ENCODE measurements around the gene DDX59. TPM values are rescaled to one million over a fixed set of nuclear protein-coding genes. Genes with fewer than 3 reads are reported as not detected.

The DDX59 gene
- total RNA-seq (2021; ENCODE audit: unreplicated experiment) (16.0 TPM), Bru-seq, nascent RNA (percentile 73 among the genes with signal in this experiment), BruChase-seq, experiment 1, labeled RNA remaining after a 6-hour chase (percentile 65 among the genes with signal in this experiment), BruChase-seq, experiment 2, labeled RNA remaining after a 2-hour chase (percentile 64 among the genes with signal in this experiment)
- 11.5 and 13.5 TPM in 2 replicates for polyA plus RNA-seq (2012)
- long read RNA-seq, transcript DDX59-201 (8 exons, 2,289 nt), result major isoform, 16 of 40 reads
- long read RNA-seq, partial matches to known transcripts, result 2 of 40 reads
- long read RNA-seq, other reads (novel, unspliced or antisense), result 22 of 40 reads

DNA sequence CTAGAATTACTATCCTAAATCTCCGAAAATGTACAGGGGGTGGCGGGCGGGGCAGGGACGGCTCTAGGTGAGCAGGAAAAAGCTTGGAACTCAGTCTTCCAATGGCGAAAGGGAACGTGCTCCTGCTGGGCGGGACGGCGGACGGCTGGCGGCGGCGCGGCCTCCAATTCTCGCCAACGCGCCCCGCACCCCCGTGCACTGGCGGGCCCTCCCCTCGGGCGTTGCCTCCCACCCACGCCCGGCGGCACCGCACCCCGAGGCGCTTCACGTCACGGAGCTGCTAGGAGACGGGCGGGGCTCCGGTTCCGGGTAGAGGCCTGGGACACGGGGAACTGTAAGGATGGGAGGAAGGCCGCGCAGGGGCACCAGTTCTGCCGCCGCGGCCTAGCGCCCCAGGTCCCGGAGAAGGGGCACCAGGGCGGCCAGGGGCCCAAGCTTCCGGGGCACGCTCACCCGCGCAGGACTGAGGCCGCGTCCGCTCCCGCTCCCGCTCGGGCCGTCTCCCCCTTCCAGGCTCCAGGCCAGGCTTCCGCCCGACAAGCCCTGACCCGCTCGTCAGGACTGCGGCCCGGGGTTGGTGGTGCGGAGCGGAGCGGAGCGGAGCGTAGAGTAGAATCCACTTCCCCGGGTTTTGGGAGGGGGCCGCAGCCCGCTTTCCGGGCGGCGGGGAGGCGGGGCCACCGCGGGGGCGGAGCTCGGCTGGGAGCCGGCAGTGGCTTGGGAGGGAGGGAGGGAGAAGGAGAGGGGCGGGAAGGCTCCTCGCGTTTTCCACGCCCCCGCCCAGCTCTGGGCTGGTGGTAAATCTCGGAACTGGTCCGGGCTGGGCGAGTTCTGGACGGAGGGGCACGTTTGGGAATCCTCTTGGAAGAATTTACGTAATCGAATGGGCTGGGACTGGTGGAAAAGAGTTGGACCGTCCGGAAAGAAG, at the start of gene DDX59:
DDX59 (minus strand) TSS at position 594 of the 928 bp plus-strand sequence. CDS start 3,167 bp downstream, outside the sequence.
- ChIA-PET RAD21 (ENCODE audit: low non-redundant PET in 1 of 2, low total read pairs in 2 of 2, uncharacterized antibody in 2 of 2, unreplicated experiment in 2 of 2) (interaction anchor here (1.2 to 1.4 kb wide), 3 partner anchors 47 to 49 kb away, joined by 3 to 8 read pairs (median 4); partner anchors contain the start of gene KIF14 (in 2 of the 2)), POLR2A (interaction anchor here (0.7 to 2.6 kb wide), 21 partner anchors 9 to 444 kb away, joined by 3 to 20 read pairs (median 4); partner anchors contain the start of genes CAMSAP2 and KIF14), CTCF (interaction anchor here (1.7 to 2.2 kb wide), 2 partner anchors 48 to 111 kb away, joined by 5 to 19 read pairs; no protein-coding TSS in a partner anchor)
- ATAC-seq (peak; percentile 83), DNase-seq (ENCODE audit: low read depth, low spot score) (peak; percentile 95)
- no peak within 1 kb of the TSS for H2AFZ ChIP-seq (ENCODE audit: low read depth, low read length, poor library complexity, severe bottlenecking)
- H3K79me2 ChIP-seq (ENCODE audit: insufficient read depth, low read length), result peaks cover 7% of the 10 kb centered on the region
- H3K27ac ChIP-seq (ENCODE audit: low read depth, low read length), result peak within 1 kb of the TSS; percentile 100
- peak within 1 kb of the TSS; percentile 98 for H3K9ac ChIP-seq (ENCODE audit: low read length)
- no peaks in the 10 kb centered on the region for H4K20me1 ChIP-seq (ENCODE audit: insufficient read depth)
- no TSS peak for BruUV-seq (replicated peaks)
- peak within 1 kb of the TSS; percentile 92 for H3K4me2 ChIP-seq (ENCODE audit: low read length)
- peaks cover 10 to 23% of the 10 kb centered on the region in 2 experiments for H3K4me1 ChIP-seq (ENCODE audit: control insufficient read depth in 1 of 2, insufficient read depth in 2 of 2, low read length in 2 of 2)
- no peaks in the 10 kb centered on the region for H3K9me3 ChIP-seq (ENCODE audit: control insufficient read depth in 1 of 2, insufficient read depth in 1 of 2, low read depth in 1 of 2, low read length in 2 of 2)
- intact Hi-C loops (cut with micrococcal nuclease), result loop anchor here (1.0 to 2.0 kb wide), 2 partner anchors 29 to 48 kb away; no protein-coding TSS in a partner anchor
- H3K27me3 ChIP-seq (ENCODE audit: insufficient read depth, low read length), result no peaks in the 10 kb centered on the region
- no peaks in the 10 kb centered on the region for H3K9me2 ChIP-seq (ENCODE audit: insufficient read depth)
- H3K4me3 ChIP-seq (replicated peaks in 1 of 2; ENCODE audit: low read depth in 1 of 2, low read length in 2 of 2), result peak within 1 kb of the TSS; percentile 68 to 79
- H3K36me3 ChIP-seq (ENCODE audit: control insufficient read depth in 1 of 2, insufficient read depth in 2 of 2, low read length in 2 of 2), result no peaks in the 10 kb centered on the region
- TF ChIP-seq YY1 (IDR thresholded peaks at IDR 0.05; ENCODE audit: extremely low read depth, insufficient replicate concordance, low read depth, low read length) (peak; percentile 57), SIN3A (IDR thresholded peaks at IDR 0.05; ENCODE audit: low read depth) (peak; percentile 77; the same call in 1 of the 2 replicates), ELF1 (IDR thresholded peaks at IDR 0.05; ENCODE audit: borderline replicate concordance, low read depth) (no peak; the same call in none of the 2 replicates), RAD21 (IDR thresholded peaks at IDR 0.05; ENCODE audit: low read depth) (no peak), FOSL1 (IDR thresholded peaks at IDR 0.05; ENCODE audit: low read depth) (peak; percentile 14; the same call in 1 of the 2 replicates), JUND (IDR thresholded peaks at IDR 0.05) (peak; percentile 67), POLR2AphosphoS5 (IDR thresholded peaks at IDR 0.05; ENCODE audit: low read depth, low read length) (peak; percentile 80), TCF7L2 (IDR thresholded peaks at IDR 0.05; ENCODE audit: borderline replicate concordance, extremely low read depth, insufficient read depth, insufficient read length) (peak; percentile 63), EZH2phosphoT487 (IDR thresholded peaks at IDR 0.05; ENCODE audit: borderline replicate concordance) (no peak), POLR2A (IDR thresholded peaks at IDR 0.05; ENCODE audit: borderline replicate concordance, extremely low read depth, insufficient read depth, insufficient read length) (peak; percentile 61), SRF (IDR thresholded peaks at IDR 0.05; ENCODE audit: low read depth) (no peak; the same call in 1 of the 2 replicates), SP1 (IDR thresholded peaks at IDR 0.05; ENCODE audit: low read depth) (peak; percentile 93)
- TF ChIP-seq, protein P1, sequence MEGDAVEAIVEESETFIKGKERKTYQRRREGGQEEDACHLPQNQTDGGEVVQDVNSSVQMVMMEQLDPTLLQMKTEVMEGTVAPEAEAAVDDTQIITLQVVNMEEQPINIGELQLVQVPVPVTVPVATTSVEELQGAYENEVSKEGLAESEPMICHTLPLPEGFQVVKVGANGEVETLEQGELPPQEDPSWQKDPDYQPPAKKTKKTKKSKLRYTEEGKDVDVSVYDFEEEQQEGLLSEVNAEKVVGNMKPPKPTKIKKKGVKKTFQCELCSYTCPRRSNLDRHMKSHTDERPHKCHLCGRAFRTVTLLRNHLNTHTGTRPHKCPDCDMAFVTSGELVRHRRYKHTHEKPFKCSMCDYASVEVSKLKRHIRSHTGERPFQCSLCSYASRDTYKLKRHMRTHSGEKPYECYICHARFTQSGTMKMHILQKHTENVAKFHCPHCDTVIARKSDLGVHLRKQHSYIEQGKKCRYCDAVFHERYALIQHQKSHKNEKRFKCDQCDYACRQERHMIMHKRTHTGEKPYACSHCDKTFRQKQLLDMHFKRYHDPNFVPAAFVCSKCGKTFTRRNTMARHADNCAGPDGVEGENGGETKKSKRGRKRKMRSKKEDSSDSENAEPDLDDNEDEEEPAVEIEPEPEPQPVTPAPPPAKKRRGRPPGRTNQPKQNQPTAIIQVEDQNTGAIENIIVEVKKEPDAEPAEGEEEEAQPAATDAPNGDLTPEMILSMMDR (IDR thresholded peaks at IDR 0.05 in 2 of 3, conservative IDR thresholded peaks at IDR 0.05 in 1 of 3; ENCODE audit: borderline replicate concordance in 1 of 3, insufficient read depth in 1 of 3, low read depth in 2 of 3, low read length in 2 of 3), result no peak
- TF ChIP-seq, protein P2, sequence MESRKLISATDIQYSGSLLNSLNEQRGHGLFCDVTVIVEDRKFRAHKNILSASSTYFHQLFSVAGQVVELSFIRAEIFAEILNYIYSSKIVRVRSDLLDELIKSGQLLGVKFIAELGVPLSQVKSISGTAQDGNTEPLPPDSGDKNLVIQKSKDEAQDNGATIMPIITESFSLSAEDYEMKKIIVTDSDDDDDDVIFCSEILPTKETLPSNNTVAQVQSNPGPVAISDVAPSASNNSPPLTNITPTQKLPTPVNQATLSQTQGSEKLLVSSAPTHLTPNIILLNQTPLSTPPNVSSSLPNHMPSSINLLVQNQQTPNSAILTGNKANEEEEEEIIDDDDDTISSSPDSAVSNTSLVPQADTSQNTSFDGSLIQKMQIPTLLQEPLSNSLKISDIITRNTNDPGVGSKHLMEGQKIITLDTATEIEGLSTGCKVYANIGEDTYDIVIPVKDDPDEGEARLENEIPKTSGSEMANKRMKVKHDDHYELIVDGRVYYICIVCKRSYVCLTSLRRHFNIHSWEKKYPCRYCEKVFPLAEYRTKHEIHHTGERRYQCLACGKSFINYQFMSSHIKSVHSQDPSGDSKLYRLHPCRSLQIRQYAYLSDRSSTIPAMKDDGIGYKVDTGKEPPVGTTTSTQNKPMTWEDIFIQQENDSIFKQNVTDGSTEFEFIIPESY (IDR thresholded peaks at IDR 0.05; ENCODE audit: extremely low read depth, insufficient replicate concordance, low read length), result peak; percentile 17
- TF ChIP-seq, protein P3, sequence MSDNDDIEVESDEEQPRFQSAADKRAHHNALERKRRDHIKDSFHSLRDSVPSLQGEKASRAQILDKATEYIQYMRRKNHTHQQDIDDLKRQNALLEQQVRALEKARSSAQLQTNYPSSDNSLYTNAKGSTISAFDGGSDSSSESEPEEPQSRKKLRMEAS (IDR thresholded peaks at IDR 0.05), result peak; percentile 89
